ENCODE data around the gene PRKCH.

The PRKCH gene

DNA sequence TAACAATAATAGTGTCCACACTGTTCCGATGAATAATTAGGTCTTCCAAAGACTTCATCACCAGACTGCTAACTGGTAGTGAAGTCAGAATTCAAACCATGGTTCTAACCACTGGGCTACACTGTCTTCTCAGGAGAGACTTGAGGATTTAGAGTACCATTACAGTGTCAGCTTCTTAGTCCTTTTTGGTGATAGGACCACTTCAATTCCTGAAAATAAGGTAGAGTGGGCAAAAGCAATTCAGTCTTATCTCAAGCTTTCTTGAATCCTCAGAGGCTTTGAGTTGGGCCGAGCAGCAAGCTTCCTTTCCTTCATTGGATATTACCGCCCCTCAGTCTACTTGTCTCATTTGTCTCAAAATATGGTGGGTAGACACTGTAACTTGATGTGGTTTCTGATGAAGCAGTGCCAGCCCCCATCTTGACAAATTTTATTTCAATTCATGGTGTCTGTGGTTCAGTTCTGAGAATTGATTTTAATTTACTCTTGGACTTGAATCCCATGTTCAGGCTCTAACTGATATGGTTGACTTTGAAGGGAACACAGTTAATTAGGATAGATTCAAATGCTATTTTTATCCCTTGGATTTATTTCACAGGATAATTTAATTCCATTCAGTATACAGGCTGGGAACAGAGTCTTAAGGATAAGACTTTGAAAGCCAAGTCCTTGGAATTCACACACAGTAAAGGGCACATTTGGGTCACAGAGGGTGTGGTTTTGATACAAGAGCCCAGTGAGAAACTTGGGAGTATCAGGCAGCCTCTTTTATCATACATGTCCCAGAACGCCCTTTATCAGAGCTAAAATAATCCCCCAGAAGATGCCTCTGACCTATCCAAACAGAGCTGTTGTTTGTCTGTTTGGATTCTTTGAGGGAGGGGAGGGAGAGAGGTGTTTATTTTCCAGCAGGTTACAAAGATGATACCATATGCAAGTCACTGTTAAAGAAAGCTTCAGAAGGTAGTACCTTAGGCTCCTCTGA is 167.3 kb downstream of the PRKCH start:
- no peak for DNase-seq (ENCODE audit: low read depth, low spot score)

DNA sequence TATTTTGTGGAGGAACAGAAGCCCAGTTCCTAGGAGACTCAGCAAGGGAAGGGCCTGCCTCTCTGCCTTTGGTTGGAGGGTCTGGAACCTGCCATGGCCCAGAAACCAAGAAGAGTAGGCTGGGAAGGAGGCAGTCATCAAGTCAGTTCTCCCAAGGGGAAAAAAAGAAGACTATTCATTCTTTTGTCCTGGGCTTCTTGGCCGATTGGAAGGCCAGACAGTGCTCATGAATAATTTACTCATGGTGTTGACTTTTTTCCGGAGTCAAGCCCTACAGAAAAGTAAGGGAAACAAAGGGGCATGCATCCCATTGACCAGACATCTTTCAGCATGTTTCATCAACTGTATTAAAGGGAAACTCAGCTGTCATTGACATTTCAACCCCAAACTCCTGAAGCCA is 168.1 kb downstream of the PRKCH start:
- DNase-seq (ENCODE audit: low read depth, low spot score) = no peak

DNA sequence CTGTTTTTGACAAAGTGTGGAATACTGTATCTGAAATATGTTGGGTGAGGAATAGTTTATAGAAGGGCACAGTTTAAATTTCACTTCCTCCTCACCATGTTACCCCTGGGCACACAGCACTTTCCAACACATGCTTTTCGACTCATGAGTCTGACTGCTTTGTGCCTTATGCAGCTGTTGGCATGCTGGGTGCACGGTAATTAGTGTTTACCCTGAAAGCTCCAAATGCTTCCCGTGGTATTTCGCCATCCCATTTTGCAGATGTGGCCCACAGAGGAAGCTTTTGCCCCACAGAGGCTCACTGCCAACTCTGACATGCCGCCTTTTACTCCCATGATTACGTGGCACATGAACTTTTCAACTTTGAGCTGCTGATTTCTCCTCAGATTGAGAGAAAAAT is 168.6 kb downstream of the PRKCH start:
- DNase-seq (ENCODE audit: low read depth, low spot score) = no peak

DNA sequence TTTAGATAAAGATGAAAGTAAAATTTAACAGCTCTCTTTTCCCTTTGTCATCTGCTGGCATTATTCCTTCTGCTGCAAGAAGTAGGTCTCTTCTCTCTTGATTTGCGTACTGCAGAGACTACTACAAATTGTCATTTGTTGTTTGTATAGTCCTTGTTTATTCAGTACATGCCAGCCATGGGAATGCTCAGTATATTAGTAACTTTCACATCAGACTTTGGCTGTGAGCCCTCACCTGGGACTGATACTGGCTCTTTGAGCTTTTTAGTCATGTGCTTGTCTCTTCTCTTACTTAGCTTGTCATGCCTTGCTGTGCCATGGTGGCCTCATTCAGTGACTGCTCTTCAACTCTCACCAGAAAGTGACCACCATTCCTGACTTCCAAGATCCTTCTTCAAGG is 169.8 kb downstream of the PRKCH start:
- no peak for DNase-seq (ENCODE audit: low read depth, low spot score)

DNA sequence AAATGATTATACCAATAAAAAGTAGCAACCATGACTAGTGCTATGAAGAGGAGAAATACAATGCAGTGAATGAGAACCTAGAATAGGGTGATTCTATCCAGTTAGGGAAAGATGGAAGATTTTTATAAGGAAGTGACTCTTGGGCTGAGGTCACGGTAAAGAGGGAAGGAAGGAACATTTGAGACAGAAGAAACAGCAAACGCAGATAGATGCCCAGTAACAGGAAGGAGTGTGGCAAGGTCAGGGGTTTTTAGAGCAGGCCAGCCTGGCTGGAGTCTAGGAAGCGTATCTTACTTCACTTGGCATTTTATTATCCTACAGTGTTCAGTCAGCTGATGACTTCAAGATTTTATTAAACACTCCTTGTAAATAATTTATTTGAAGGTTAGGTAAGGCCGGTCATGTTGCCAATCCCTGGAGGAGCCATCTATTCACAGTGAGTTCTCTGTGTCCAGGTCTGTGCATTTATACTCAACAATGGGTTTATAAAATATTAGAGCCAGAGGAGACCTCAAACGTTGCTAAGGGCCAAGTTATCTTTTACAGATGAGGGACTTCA is 170.6 kb downstream of the PRKCH start:
- no peak for DNase-seq (ENCODE audit: low read depth, low spot score)

DNA sequence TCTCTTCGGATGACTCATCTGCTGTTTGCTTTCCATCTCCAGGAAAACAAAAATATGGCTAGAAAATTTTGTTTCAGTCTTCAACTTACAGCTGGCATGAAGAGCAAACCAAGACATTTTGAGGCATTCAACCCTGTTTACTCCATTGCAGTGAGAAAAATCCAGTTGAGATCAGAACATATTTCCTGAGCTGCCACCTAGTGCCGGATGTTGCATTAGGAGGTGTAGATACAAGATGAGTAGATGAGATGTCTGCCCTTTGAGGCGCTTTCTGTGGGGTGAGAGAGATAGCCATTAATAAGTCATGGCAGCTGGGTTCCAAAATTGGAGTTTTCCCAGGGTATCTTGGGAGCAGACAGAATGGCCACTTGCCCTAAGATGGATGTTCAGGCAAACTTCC is 171.1 kb downstream of the PRKCH start:
- DNase-seq (ENCODE audit: low read depth, low spot score) = no peak

DNA sequence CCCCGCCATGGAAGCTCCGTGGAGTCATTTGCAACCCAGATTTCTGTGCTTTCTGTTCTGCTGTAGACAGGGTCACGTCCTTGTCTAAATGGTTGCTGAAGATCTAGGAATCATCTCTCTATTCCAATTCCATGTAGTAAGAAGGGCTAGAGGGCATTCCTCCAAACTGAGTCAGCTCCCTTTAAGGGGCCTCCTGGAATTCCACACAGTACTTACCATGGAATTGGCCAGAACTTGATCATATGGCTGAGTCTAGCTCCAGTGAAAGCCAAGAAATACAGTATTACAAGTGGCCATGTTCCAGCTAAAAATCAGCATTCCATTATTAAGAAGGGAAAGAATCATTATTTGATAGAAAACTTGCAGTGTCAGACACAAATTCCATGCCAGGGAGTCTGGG is 171.9 kb downstream of the PRKCH start:
- no peak for DNase-seq (ENCODE audit: low read depth, low spot score)

DNA sequence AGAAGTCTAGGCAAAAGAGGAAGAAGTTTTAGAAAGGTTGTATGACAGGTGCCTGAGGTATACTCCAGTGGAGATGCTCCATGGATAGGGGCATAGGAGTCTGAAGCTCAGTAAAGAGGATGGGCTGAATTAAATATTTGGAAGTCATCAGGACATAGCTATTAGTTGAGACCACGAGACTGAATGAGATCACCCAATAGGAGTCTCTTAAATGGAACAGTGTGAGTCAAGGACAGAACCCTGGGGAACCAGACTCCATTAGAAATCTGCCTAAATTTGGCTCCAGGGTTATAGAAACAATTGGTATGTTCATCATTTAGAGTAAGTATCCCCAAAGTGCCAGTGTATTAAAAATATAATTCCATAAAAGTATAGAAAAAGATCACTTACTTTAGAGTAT is 172.6 kb downstream of the PRKCH start:
- DNase-seq (ENCODE audit: low read depth, low spot score) = no peak

DNA sequence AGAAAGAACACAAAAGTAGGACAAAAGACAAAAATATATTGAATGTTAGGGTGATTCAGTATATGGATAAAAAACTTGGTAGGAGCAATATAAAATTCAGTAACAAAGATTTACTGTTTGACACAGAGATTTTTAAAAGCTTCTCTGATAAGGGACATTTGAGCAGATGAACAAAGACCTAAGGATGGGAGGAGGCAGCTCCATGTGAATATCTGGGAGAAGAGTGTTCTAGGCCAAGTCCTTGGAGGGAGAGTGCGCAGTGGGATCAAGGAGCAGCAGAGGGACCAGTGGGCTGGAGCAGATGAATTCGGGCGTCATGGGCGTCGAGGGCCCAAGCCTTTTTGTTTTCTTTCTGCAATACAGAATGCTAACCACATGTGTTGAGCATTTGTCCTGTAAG is 174.4 kb downstream of the PRKCH start:
- no peak for DNase-seq (ENCODE audit: low read depth, low spot score)

DNA sequence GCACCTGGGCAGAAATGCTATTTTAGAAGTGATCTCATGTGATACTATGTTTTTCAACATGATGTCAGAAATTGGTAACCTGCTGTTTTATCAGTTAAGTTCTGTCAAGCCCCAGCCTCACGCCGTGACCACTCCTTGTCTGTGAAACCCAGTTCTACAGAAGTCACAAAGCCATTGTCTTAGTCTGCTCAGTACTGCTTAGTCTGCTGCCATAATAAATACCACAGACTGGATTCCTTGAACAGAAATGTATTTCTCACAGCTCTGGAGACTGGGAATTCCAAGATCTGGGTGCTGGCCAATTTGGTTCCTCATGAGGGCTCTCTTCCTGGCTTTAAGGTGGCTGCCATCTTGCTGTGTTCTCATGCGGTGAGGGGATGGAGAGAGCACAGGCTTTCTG is 176.9 kb downstream of the PRKCH start:
- DNase-seq (ENCODE audit: low read depth, low spot score) = no peak

DNA sequence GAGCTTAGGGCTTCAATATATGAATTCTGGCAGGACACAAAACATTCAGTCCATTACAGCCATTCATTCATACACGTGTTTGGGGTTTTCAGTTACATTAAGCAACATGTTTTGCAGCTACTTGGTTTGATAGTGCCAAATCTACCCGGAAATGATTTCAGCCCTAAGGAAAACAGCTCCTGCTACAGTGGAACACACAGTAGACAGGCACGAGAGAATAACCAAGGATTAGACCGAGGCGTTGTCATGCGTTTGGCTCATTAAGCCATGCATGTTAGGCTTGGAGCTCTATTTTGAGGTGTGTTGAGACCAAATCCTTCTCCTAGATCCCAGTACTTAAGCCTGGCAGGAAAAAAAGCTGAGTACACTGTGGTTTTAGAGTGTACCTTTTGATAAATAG is 177.4 kb downstream of the PRKCH start:
- DNase-seq (ENCODE audit: low read depth, low spot score) = no peak

DNA sequence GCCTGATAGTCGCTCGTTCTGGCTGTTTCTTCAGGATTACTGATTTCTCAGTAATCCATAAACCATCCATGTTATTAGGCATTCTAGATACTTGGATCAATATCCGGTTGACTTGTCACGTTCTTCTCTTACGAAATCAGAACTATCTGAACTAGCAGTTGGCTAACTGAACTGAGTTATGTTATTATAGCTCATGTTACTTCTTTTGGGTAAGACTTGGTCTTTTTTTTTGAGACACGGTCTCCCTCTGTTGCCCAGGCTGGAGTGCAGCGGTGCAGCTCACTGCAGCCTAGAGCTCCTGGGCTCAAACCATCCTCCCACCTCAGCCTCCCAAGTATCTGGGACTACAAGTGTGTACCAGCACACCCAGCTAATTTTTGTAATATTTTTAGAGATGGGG is 178.6 kb downstream of the PRKCH start:
- DNase-seq (ENCODE audit: low read depth, low spot score) = no peak

DNA sequence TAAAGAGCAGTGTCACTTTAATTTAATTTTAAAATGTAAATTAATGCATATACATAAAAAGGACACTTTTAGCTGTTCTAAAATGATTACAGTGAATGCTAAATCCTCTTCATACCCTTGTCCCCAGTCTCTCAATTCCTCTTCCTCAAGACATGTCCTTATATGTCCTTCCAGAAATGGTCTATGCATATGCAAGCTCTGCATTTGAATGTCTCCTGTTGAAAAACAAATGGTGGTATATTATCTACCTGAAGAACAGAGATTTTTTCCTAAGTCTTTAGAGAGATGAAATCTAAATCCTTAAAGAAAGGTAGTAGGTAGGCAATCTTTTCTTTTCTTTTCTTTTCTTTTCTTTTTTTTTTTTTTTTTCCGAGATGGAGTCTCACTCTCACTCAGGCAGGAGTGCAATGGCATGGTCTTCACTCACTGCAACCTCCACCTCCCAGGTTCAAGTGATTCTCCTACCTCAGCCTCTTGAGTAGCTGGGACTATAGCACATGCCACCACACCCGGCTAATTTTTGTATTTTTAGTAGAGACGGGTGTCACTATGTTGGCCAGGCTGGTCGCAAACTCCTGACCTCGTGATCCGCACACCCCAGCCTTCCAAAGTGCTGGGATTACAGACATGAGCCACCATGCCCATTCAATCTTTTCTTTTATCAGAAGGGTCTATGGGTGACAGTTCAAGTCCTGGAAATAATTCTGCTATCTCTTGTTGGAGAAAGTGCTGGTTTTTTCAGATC is 180.5 kb downstream of the PRKCH start:
- no peak for DNase-seq (ENCODE audit: low read depth, low spot score)

DNA sequence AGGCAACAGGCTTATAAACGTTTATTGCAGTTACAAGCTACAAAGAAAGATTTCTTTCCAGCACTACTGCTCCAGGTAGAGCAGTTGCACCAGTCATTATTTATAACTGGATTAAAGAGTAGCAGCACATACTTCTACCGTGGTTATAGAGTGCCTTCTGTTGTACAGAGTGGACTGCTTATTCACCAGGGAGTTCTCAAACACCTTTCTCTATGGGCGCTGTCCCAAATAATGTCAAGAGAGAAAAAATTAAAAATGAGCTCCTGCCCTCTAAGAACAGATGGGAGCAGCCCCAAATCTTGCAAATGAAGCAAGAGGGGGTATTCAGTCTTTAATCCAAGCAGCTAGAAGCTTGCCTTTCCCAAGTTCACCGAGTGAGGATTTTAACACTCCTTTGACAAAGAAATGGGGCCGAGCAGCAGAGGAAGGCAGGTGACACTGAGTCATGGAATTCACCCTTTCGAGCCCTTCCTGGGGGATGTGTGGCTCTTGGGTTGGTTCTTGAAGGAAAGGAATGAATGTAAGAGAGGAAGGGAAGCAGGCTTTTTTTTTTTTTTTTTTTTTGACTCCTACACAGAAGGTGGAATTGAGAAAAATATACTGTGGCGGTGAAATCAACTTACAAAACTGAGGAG is 181.2 kb downstream of the PRKCH start:
- no peak for DNase-seq (ENCODE audit: low read depth, low spot score)

DNA sequence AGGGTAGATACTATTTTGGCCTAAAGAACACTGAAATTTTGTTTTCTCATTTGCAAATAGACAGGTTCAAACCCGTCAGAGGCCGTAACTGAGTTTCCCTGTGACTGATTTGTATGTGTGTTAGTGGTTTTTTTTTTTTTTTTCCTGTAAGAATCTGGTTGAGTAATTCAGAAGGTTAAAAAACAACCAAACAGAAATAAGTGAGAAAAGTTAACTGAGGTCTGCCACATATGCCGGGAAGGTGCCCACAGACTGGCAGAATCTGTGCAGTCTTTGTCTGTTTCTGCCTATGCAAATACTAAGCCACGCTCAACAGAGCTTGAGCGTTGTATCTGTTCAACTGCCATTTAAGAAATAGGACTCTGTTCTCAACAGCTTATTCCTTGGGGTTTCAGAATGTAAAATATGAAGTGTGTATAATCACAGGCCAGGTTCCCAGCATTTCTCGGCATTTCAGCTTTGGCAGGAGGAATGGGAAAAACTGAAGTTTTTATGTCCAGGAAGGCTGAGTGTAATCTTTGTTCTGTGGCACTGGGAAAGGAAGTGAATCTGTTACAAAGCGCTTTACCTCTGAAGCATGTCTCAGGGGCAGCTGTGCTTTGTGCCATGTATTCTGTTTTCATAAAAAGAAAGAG is 181.9 kb downstream of the PRKCH start:
- peak; percentile 21 for DNase-seq (ENCODE audit: low read depth, low spot score)

DNA sequence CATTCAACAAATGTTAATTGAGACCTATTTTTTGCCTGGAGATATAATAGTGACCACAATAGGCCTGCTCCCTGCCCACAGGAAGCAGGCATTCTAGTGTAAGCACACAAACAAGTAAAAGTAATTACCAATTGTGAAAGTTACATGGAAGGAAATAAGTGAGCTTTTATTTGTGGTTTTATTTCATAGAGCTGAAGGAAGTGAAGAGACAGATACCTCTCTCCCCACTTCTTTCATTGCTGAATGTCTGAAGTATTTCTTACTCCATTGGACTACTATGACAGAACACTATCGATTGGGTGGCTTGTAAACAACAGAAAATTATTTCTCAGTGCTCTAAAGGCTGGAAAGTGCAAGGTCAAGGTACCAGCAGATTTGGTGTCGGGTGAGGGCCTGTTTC is 183.5 kb downstream of the PRKCH start:
- no peak for DNase-seq (ENCODE audit: low read depth, low spot score)

DNA sequence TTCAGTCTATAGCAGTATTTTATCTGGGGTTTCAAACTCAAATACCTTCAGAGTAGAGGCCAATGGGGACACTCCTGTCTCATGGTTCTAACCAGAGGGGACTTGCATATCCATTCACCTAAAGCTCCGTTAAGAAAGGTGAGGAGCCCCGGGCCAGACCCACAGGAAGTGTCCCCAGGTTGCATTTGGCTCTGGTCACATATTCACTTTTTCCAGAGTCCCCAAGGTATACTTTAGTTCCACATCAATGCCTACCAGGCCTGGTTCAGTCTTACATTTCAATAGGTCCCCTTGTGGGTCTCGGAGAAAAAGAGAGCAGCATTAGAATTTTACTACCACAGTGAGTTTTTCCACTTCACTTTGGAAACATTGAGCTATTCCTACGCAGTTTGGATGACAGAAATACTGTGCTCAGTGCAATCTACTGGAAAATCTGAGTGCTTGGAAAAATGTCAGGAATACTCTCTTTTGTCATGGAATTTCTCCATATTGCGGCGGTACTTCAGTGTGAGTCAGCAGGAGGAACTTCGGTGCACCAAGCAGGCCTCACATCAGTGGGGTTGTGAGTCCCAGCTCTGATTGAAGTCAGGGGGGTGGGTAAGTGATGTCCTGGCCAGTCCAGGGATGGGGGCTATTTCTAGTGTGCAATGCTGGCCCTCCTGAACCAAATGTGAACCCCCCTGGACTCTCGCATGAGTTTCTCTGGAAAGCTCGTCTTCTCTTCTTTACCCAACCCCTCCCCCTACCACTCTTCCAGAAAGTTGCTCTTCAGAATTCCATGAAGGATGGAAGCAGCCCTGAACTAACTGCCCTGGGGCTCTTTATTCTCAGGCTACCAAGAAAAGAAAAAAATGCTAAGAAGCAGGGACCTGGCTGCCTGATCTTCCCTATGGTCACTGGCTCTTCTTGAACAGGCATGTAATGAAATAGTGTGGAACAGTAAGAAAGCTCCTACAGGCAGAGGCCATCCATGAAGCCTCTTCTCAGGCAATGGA is 184.7 kb downstream of the PRKCH start:
- no peak for DNase-seq (ENCODE audit: low read depth, low spot score)

DNA sequence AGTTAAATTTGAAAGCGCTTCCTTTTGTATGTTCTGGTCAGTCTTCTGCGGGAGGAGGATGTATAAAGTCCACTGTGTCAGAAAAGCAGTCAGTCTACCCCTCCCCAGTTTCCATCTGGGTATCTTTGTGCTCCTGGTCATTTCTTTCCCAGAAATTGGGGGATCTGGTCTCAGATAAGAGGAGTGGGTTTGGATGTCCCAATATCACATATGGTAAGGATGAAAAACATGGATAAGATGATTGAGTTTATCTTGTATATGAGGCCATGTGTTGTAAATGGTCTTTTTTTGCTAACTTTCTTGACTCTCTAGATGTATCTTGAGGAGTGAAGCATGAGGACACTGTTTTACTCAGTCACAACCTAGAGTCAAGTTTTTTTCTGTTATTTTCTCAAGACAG is 187.1 kb downstream of the PRKCH start:
- DNase-seq (ENCODE audit: low read depth, low spot score) = no peak

DNA sequence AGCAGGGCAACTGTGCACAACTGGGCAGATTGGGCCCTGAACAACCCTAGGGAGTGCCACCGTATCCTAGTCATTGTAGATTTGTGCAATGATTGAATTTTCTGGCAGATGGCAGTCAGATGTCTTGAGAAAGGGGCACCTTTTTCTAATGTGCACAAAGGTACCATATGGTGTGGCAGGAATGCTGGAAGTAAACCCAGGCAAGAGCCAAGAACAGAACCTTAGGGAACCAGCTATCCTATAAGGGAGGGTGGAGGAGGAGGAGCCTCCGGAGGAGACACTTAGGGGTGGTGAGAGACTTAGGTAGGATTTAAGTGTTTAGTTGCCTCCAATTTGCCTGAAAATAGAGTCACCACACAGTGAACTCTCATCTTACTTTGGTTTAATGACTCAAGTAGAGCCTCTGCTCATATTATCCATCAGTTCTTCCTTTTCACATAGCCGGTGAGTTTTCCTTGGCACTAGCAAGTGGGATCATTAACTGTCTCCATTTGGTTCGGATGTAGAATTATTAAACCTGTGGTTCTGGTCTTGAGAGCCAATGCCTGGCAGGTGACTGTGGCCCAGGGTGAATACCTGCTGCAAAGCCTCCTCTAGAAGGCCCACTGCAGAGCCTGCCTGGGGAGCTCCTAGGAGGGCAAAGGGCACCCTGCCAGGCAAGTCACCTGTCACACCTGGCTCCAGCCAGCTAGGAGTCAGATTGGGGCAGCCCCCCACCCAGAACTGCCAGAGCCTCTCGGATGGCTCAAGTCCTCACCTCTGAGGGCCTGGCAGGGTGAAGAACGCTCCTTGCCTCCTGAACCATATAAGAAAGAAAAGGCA is 189.6 kb downstream of the PRKCH start:
- DNase-seq (ENCODE audit: low read depth, low spot score) = no peak

DNA sequence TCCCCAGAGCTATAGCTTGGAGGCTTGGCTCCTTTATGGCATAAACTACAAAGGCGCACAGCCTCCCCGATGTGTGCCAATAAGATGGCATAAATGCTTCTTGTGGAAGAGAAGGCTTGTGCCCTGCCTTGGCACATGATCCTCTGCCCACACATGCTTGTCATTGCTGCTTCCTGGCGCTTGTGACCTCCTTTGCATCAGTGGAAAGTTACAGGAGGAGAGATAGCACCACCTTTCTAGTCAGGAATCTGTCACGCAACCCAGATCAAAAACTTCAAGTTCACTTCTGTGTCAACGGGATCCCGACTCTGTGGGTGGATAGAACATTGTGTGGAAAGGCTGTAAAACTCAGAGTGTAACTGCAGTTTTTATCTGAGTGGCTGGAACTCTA is 190.2 kb downstream of the PRKCH start:
- DNase-seq (ENCODE audit: low read depth, low spot score) = no peak

Measured in activated CD4-positive, CD25-positive, alpha-beta regulatory T cell treated with anti-CD3 and anti-CD28 coated beads, Interleukin-2, amount 50 U/mL, for 16 hours (primary cell).